Upper lobe of left lung (tissue), 4 donors: ENCODE measurements around the gene SH2D4B.

Source experiments
- CTCF ChIP-seq, 6 experiments: fragments of 450-650 bp in 4 of 6; fragments of 200-600 bp in 2 of 6; sonication (generic) in 2 of 6; IDR thresholded peaks; one replicate each; pipeline ENCODE4 v1.5.1; 2016 to 2019; ENCODE audit warnings: antibody characterized with exemption in 6 of 6
- EP300 ChIP-seq, 4 donors: sonication (generic); formaldehyde crosslinking; IDR thresholded peaks; one replicate each; pipeline ENCODE4 v1.5.1; 2017; ENCODE audit warnings: antibody characterized with exemption in 4 of 4, control low read depth in 2 of 4
- POLR2A ChIP-seq, 4 donors: fragments of 450-650 bp; IDR thresholded peaks; one replicate each; pipeline ENCODE4 v1.5.1; 2016 to 2017; ENCODE audit warnings: antibody characterized with exemption in 4 of 4, mild to moderate bottlenecking in 2 of 4

GRCh38 chr10:80544316-80544953 lies 6.7 kb downstream of the SH2D4B start:
- no peak for TF ChIP-seq CTCF (IDR thresholded peaks at IDR 0.05)
- no peak for TF ChIP-seq POLR2A (IDR thresholded peaks at IDR 0.05)
- no peak for TF ChIP-seq EP300 (IDR thresholded peaks at IDR 0.05)
